K562 treated with DMSO at 1 percent for 12 hours (cell line): ENCODE data around the gene FRG2C. TPM values are rescaled to one million over a fixed set of nuclear protein-coding genes. Genes with fewer than 3 reads are reported as not detected.

Source experiments
- total RNA-seq: library from RNA; unstranded; fragments of 300-600 nt; gene quantifications from 2 replicates; pipeline ENCODE4 v1.2.3, GENCODE V29; 2022; ENCODE audit not compliant: insufficient read depth

Gene FRG2C
- not detected in 2 replicates for total RNA-seq

DNA sequence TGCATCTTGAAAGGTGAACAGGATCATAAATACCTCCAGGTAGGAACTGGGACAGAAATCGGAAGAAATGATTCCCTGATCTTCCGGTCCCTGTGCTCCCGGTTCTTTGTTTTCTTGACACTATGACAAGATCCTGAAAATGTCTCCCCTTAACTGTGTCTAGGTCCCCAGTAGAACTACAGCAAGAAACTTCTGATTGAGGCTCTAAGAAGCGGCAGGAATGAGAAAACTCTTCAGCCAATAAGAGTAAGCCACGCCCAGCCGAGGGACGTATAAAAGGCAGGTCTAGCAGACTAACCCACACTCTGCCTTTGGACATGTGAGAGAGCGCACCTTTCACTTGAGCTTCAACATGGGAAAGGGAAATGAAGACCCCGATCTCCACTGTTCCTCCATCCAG, at the start of gene FRG2C:
FRG2C (plus strand) TSS at position 301 of the 400 bp plus-strand sequence; CDS start at position 353, 52 bp downstream.

Other genes with a start within 250 kb of the FRG2C start
- gene ZNF717, start 121.2 kb downstream of the FRG2C start, total RNA-seq = 2.8 and 4.8 TPM in 2 replicates